Stimulated activated CD4-positive, alpha-beta T cell treated with anti-CD3 and anti-CD28 coated beads, TNF-alpha, amount 100 ng/mL, for 24 hours (primary cell): ENCODE measurements around the gene ARRB1.
A peak's percentile ranks its signal among the peaks of the same experiment; 100 is the strongest.

Experiments used
- DNase-seq, 3 experiments: peaks; one replicate each; pipeline ENCODE4 v3.0.0-alpha.2; 2020; ENCODE audit warnings: low read depth in 3 of 3

The ARRB1 gene

GRCh38 chr11:75260396-75261170 is 90.9 kb downstream of the ARRB1 start:
- no peak for DNase-seq

- DNase-seq: no peak
Observed at GRCh38 chr11:75254326-75254725, 97.1 kb downstream of the ARRB1 start.

GRCh38 chr11:75249704-75250103 is 101.8 kb downstream of the ARRB1 start:
- DNase-seq: no peak

- no peak for DNase-seq
Observed at GRCh38 chr11:75248924-75249256, 102.6 kb downstream of the ARRB1 start.

GRCh38 chr11:75246671-75247350 is 104.7 kb downstream of the ARRB1 start:
- no peak for DNase-seq

DNA sequence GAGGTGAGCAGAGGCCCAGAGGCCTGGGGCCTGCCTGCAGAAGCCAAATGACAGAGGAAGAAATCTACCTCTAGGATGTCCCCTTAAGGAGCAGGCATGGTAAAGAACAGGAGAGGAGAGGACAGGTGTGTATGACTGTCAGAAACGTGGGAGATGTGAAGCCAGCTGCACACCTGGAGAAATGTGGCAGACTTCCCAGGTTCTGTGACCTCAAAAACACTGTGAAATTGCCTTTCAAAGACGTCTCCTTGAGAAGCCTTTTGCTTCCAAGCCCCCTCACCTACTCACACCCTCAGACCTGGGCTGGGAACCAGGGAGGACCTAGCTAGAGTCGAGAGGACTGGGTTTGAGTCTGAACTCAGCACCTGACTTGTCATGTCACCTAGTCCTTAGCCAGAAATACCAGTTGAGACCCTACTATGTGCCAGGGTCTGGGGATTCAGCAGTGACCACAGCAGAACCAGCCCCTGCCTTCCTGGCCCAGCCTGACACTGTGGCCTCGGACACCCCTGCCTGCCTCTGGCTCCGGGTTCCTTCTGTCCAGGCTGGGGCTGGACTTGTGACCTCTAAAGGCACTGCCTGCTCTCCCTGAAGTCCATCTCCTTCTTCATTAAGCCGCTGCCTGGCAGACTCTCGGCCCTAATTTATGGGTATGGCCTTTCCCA is 105.3 kb downstream of the ARRB1 start:
- no peak for DNase-seq

GRCh38 chr11:75245356-75246005 is 106.0 kb downstream of the ARRB1 start:
- no peak for DNase-seq

DNA sequence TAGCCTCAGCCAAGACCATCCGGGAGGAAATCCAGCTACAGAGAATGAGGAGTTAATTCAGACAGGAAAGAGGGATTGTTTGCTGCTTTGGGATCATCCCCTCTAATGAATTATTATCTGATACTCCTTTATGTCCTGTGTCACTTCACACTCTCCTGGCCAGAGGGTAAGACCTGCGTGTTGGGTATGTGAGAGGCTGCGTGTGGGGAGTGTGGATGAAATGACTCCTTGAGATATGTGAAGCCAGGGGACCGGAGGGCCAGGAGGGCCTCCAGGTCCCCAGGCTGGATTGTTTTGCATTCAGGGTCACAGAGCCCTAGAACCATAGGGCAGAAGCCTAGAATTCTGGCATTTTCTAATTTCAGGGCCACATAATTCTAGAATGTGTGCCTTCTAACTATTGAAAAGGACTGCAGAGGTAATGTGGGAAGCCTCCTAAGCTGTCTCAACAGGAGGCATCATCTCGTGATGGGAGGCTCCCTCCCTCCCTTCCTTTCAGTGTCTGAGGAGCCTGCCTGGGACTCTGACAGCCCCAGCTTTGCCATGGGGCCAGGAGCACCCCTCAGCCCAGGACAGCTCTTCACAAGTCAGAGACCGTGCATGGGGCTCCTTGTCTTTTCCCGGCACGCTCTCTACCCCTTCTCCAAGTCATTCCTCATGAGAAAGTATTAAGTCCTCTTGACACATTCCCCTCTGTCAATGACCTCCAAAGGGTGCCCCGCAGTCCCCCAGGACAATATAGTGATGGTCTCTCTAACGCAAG is 107.2 kb downstream of the ARRB1 start:
- no peak for DNase-seq

- DNase-seq: no peak
Observed at GRCh38 chr11:75242722-75243600, 108.5 kb downstream of the ARRB1 start.

DNA sequence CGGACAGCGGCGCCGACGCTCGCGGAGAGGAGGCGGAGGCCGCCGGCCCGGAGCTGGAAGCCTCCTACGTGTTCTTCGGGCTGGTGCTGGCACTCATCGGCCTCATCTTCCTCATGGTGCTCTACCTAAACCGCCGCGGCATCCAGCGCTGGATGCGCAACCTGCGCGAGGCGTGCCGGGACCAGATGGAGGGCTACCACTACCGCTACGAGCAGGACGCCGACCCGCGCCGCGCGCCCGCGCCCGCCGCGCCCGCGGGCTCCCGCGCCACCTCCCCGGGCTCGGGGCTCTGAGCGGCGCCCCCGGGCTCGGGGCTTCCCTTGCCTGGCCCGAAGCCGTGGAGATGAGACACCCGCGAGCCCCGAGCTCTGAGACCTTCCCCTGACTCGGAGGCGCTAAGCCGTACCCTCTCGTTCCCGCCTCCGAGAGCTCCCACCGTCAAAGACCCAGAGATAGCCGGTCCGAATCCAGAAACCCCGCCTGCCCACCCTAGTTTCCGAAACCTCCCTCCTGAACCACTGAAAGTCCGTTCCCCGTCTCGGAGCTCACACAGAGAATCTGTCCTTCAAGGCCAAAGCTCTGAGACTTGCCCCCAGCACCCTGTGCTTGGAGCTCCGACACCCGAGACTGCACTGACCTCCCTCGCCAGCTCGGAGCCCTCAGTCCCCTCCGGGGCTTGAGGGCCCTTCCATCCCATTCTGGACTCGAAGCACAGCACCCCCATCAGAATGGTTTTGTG is 109.4 kb downstream of the ARRB1 start:
- no peak for DNase-seq

- peak; percentile 77 to 84 (median 78) for DNase-seq
Observed at GRCh38 chr11:75241036-75241905, 110.2 kb downstream of the ARRB1 start.

DNA sequence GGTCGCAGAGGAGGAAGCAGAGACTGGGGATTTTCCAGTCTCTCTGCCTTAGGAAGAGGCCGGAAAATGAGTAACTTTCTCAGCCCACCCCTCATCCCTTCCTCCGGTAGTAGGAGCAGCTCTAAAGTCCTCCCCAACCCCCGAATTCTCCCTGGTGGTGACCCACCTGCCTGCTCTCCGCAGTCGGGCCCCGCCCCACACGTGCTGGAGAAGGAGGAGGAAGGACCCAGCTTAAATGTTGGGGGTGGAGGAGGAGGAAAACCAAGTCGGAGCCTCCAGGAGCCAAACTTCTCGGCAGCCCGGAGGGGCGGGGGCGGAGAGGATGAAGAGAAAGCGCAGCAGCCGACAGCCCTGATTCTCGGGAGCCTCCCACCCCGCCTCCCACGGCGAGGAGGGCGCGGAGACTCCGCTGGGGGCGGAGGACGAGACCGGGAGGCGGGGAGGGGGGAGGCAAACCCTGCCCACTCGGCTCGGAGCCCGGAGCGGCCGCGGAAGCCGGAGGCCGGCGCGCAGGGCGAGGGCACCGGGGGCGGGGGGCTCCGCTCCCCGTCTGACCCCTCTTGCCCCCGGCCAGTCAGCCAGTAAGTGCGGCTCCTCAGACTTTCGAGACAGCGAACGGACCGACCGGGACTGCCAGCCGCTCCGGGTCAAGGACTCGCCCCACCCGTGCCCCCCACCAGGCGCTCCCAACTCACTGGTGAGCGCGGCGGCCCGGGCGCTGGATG is 111.0 kb downstream of the ARRB1 start, which contains the start of gene TPBGL:
Gene TPBGL (plus strand): TSS at position 464 of the 725 bp plus-strand sequence. CDS start 276 bp downstream, outside the sequence.
- DNase-seq: peak in 1 of 3 experiments; percentile 32

DNA sequence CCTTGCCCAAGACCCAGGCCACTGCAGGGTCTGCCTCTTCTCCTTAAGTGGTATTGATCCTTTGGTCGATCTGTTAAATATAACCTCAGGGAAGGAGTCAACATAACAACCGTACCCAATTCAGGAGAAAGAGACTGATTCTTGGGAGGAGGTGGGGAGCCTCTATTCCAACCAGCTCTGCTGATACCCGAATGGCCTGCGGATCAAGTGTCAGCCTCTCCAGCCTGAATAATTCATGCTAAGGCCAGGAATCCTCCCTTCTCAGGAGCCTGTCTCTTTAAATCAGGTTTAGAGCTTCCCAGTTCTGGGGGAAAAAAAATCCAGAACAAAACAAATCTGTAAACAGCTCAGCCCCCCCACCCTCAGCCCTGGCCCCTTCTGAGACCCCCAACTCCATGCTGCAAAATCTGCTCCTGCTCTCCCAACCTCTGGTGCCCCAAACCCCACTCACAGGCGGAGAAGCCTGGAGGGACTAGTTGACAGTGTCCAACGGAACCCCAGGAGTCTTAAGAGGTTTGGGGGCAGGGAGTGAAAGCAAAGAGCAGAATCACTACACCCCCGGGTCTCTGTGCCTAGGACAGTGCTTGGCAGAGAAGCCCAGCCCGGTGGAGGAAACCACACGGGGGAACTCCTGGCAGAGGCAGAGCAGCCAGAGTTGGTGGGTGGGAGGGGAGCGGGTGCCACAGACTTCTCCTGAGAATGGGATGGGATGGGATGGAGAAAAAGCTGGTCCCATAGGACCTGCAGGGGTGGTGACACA is 111.8 kb downstream of the ARRB1 start:
- no peak for DNase-seq

GRCh38 chr11:75238595-75239440 is 112.6 kb downstream of the ARRB1 start:
- DNase-seq: no peak

GRCh38 chr11:75237050-75237449 is 114.4 kb downstream of the ARRB1 start:
- no peak for DNase-seq

GRCh38 chr11:75236062-75236461 is 115.4 kb downstream of the ARRB1 start:
- DNase-seq: no peak
